H1 (cell line): ENCODE data around the gene ZP2. TPM values are rescaled to one million over a fixed set of nuclear protein-coding genes. Genes with fewer than 3 reads are reported as not detected.

Experiments used
- CTCF ChIA-PET: fragments of 300-600 bp; sonication (Branson Sonifier 250); formaldehyde crosslinking; loops from one replicate; lab custom pipeline; 2021; ENCODE audit not compliant: partially characterized antibody; lab: Charles Lee
- POLR2A ChIA-PET: fragments of 300-600 bp; sonication (Branson Sonifier 250); formaldehyde crosslinking; loops from one replicate; lab custom pipeline; 2021; ENCODE audit warnings: inconsistent platforms; ENCODE audit not compliant: partially characterized antibody; lab: Charles Lee
- DNase-seq, 2 experiments: peaks; one replicate each; pipeline versions ENCODE4 v3.0.0 to v3.0.0-alpha.2; 2010 to 2022; ENCODE audit warnings: low spot score in 2 of 2, low read depth in 1 of 2, mixed read lengths in 1 of 2
- FAIRE-seq: peaks from 2 replicates; lab custom pipeline; 2011; peaks lifted over from hg19 to GRCh38; lab: Jason Lieb, UNC
- H2AFZ ChIP-seq: 2 replicates; pipeline ENCODE4 v1.8.1; 2012; ENCODE audit warnings: low read length, inconsistent platforms
- H2AK5ac ChIP-seq: 2 replicates; pipeline ENCODE4 v1.6.1; 2013; ENCODE audit warnings: low read depth, low read length
- H2BK120ac ChIP-seq: replicated peaks from 2 replicates; pipeline ENCODE3; 2013; ENCODE audit warnings: low read depth, low read length, inconsistent platforms
- H2BK12ac ChIP-seq: 2 replicates; pipeline ENCODE4 v1.6.1; 2013; ENCODE audit warnings: low read depth, low read length
- H2BK15ac ChIP-seq: 2 replicates; pipeline ENCODE4 v1.6.1; 2013; ENCODE audit warnings: low read length
- H2BK20ac ChIP-seq: 2 replicates; pipeline ENCODE4 v1.6.1; 2013; ENCODE audit warnings: low read length
- H2BK5ac ChIP-seq: 2 replicates; pipeline ENCODE4 v1.6.1; 2013; ENCODE audit warnings: low read depth, low read length
- H3K14ac ChIP-seq: 2 replicates; pipeline ENCODE4 v1.6.1; 2013; ENCODE audit warnings: inconsistent platforms; ENCODE audit not compliant: insufficient read length
- H3K18ac ChIP-seq: 2 replicates; pipeline ENCODE4 v1.6.1; 2013; ENCODE audit warnings: low read length; ENCODE audit errors: extremely low read depth
- H3K23ac ChIP-seq: 2 replicates; pipeline ENCODE4 v1.6.1; 2013; ENCODE audit warnings: inconsistent platforms; ENCODE audit not compliant: insufficient read length
- H3K23me2 ChIP-seq: 2 replicates; pipeline ENCODE4 v1.6.1; 2013; ENCODE audit warnings: low read depth, low read length
- H3K27ac ChIP-seq: 2 replicates; pipeline ENCODE4 v1.6.1; 2011; ENCODE audit warnings: low read depth, low read length, inconsistent platforms
- H3K27me3 ChIP-seq, 4 experiments: replicated peaks in 1 of 4; 1 replicate in 1 of 4; 2 replicates in 3 of 4; pipeline versions ENCODE4 v1.6.1 to v1.8.1; 2011 to 2013; ENCODE audit warnings: low read length in 3 of 4, mild to moderate bottlenecking in 3 of 4, inconsistent platforms in 2 of 4, mixed read lengths in 2 of 4, moderate library complexity in 1 of 4; ENCODE audit not compliant: control insufficient read depth in 3 of 4, insufficient read depth in 3 of 4; ENCODE audit errors: extremely low read depth in 1 of 4
- H3K36me3 ChIP-seq, 4 experiments: 2 replicates each; pipeline versions ENCODE4 v1.6.1 to v1.8.1; 2011 to 2013; ENCODE audit warnings: mild to moderate bottlenecking in 4 of 4, low read length in 3 of 4, moderate library complexity in 2 of 4, control low read depth in 1 of 4, inconsistent platforms in 1 of 4; ENCODE audit not compliant: insufficient read depth in 4 of 4, control insufficient read depth in 2 of 4
- H3K4ac ChIP-seq: replicated peaks from 2 replicates; pipeline ENCODE3; 2013; ENCODE audit warnings: low read length, low read depth, mixed read lengths, inconsistent platforms; ENCODE audit not compliant: insufficient read length
- H3K4me1 ChIP-seq, 4 experiments: replicated peaks in 1 of 4; 1 replicate in 1 of 4; 2 replicates in 3 of 4; pipeline versions ENCODE4 v1.6.1 to v1.8.1; 2011 to 2013; ENCODE audit warnings: low read length in 3 of 4, inconsistent platforms in 2 of 4, mixed read lengths in 1 of 4; ENCODE audit not compliant: insufficient read depth in 4 of 4, control insufficient read depth in 3 of 4
- H3K4me2 ChIP-seq, 2 experiments: 2 replicates each; pipeline versions ENCODE4 v1.6.1 to v1.8.1; 2011 to 2013; ENCODE audit warnings: low read depth in 2 of 2, low read length in 2 of 2, control low read depth in 1 of 2, inconsistent platforms in 1 of 2, mild to moderate bottlenecking in 1 of 2; ENCODE audit not compliant: insufficient read depth in 1 of 2
- H3K4me3 ChIP-seq, 4 experiments: fragments of 200-600, 300-600 bp in 1 of 4; sonication (generic), shearing (Covaris generic), sonication (Bioruptor Twin) in 1 of 4; 2 replicates each; pipeline versions ENCODE4 v1.5.1 to v1.8.1; 2011 to 2016; ENCODE audit warnings: low read length in 4 of 4, low read depth in 3 of 4, control low read depth in 2 of 4, inconsistent platforms in 2 of 4, mild to moderate bottlenecking in 2 of 4, mixed read lengths in 1 of 4, moderate library complexity in 1 of 4; ENCODE audit not compliant: insufficient read depth in 2 of 4; ENCODE audit errors: extremely low read depth in 1 of 4
- H3K56ac ChIP-seq: replicated peaks from 2 replicates; pipeline ENCODE3; 2013; ENCODE audit warnings: low read depth, mild to moderate bottlenecking, mixed read lengths, low read length, inconsistent platforms; ENCODE audit not compliant: insufficient read length
- H3K79me1 ChIP-seq: 2 replicates; pipeline ENCODE4 v1.6.1; 2013; ENCODE audit warnings: low read depth, low read length, control low read depth
- H3K79me2 ChIP-seq, 2 experiments: 2 replicates each; pipeline versions ENCODE4 v1.6.1 to v1.8.1; 2012 to 2013; ENCODE audit warnings: low read length in 2 of 2, mild to moderate bottlenecking in 2 of 2, inconsistent platforms in 1 of 2; ENCODE audit not compliant: insufficient read depth in 2 of 2, control insufficient read depth in 1 of 2
- H3K9ac ChIP-seq, 4 experiments: replicated peaks in 1 of 4; 1 replicate in 1 of 4; 2 replicates in 3 of 4; pipeline versions ENCODE4 v1.6.1 to v1.8.1; 2011 to 2013; ENCODE audit warnings: low read depth in 3 of 4, low read length in 3 of 4, control low read depth in 2 of 4, mild to moderate bottlenecking in 2 of 4, moderate library complexity in 2 of 4, inconsistent platforms in 1 of 4; ENCODE audit errors: extremely low read depth in 1 of 4
- H3K9me3 ChIP-seq, 2 experiments: 2 replicates each; pipeline versions ENCODE4 v1.6.1 to v1.8.1; 2012 to 2013; ENCODE audit warnings: mild to moderate bottlenecking in 2 of 2, moderate library complexity in 2 of 2, control low read depth in 1 of 2, inconsistent platforms in 1 of 2, low read depth in 1 of 2, low read length in 1 of 2, mixed read lengths in 1 of 2; ENCODE audit not compliant: insufficient read depth in 2 of 2
- H4K20me1 ChIP-seq, 2 experiments: replicated peaks in 1 of 2; 2 replicates each; pipeline versions ENCODE3 to v1.8.1; 2011 to 2013; ENCODE audit warnings: inconsistent platforms in 2 of 2, low read length in 2 of 2, mild to moderate bottlenecking in 1 of 2; ENCODE audit not compliant: insufficient read depth in 2 of 2, control insufficient read depth in 1 of 2
- H4K5ac ChIP-seq: 2 replicates; pipeline ENCODE4 v1.6.1; 2013; ENCODE audit warnings: low read length, low read depth, mixed read lengths, inconsistent platforms; ENCODE audit not compliant: insufficient read length
- H4K8ac ChIP-seq: 2 replicates; pipeline ENCODE4 v1.8.0; 2013; ENCODE audit warnings: mild to moderate bottlenecking, moderate library complexity, low read length, inconsistent platforms; ENCODE audit not compliant: insufficient read depth; ENCODE audit errors: extremely low read depth
- H4K91ac ChIP-seq: replicated peaks from 2 replicates; pipeline ENCODE3; 2013; ENCODE audit warnings: low read length, mixed read lengths, inconsistent platforms; ENCODE audit not compliant: insufficient read length
- ASH2L ChIP-seq: fragments of 200-600, 300-600 bp; sonication (generic); IDR thresholded peaks from one replicate; pipeline ENCODE4 v1.7.1; 2017; ENCODE audit warnings: low read length
- SP1 ChIP-seq: IDR thresholded peaks from 2 replicates; pipeline ENCODE4 v1.6.1; 2011; ENCODE audit warnings: low read depth, low read length
- WGBS, 2 experiments: shearing (Covaris generic) in 1 of 2; methylation state at CpG; one replicate each; pipeline versions ENCODE4 v1.1.6 to v1.1.7; 2013 to 2015; ENCODE audit warnings: low lambda C conversion rate in 2 of 2, mixed read lengths in 2 of 2, inconsistent platforms in 1 of 2, low coverage in 1 of 2, missing lambda C conversion rate in 1 of 2; ENCODE audit not compliant: insufficient replicate concordance in 2 of 2, insufficient coverage in 1 of 2, insufficient read length in 1 of 2; ENCODE audit errors: extremely low coverage in 1 of 2, missing lambda C conversion rate in 1 of 2; 5-methylcytosine and 5-hydroxymethylcytosine counted together
- polyA plus RNA-seq, 7 experiments: library from polyadenylated mRNA; depleted of rRNA in 3 of 7; stranded (reverse) in 5 of 7; unstranded in 2 of 7; fragments of >200 nt in 5 of 7; fragments of 200-250 nt in 2 of 7; gene quantifications; 1 replicate in 5 of 7; 2 replicates in 1 of 7; 4 replicates in 1 of 7; pipeline versions ENCODE4 v1.2.1 to v1.2.3, GENCODE V29; 2011 to 2013; ENCODE audit warnings: missing spikeins in 2 of 7, mixed read lengths in 2 of 7
- total RNA-seq: library from RNA; stranded (reverse); fragmentation: NEBNext Ultra II Directional; extraction: Animal tissue kit (Norgen Biotek cat#: 25700); gene quantifications from 2 replicates; pipeline ENCODE4 v1.2.1, GENCODE V29; 2021

The ZP2 gene
- total and polyA plus RNA-seq, 2 of the 8 experiments (the other 6 are each of a cell fraction or from before 2014, with no cell fraction given), result not detected

DNA sequence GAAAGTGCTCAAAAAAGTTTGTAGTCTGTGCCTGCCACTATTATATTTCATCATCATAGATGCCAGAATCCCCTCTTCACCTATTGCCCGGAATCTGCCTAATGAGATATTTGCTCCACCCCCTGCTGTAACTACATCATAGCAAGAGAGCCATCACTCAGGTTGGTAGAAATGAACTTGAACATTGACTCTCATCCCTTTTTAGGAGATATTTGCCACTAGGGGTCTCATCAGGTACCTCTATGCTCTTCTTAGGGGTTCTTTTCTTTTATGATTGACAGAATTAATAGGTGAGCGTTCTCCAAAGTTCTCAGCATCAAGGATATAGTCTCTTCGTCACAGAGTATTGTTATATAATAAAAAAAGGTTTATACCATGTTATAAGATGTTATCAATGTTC lies 42.1 kb upstream of the ZP2 start:
- no peak overlapping the region for H2BK12ac ChIP-seq
- no peak overlapping the region for H2AFZ ChIP-seq
- WGBS, 2 experiments, result 88% methylated on average over 3 of the region's 3 CpGs; no CpG with 5 or more reads in 1 of the 2 experiments
- H3K14ac ChIP-seq, result no peak overlapping the region
- H3K27ac ChIP-seq, result no peak overlapping the region
- DNase-seq (no peak), FAIRE-seq (no peak)
- no peaks in the 10 kb centered on the region for H3K79me2 ChIP-seq
- no peak overlapping the region for H3K23ac ChIP-seq
- no peak overlapping the region for H2BK120ac ChIP-seq
- no peaks in the 10 kb centered on the region for H3K9me3 ChIP-seq
- no peak overlapping the region for H3K9ac ChIP-seq
- no peak overlapping the region for H3K18ac ChIP-seq
- no peak overlapping the region for H2AK5ac ChIP-seq
- POLR2A ChIA-PET, result interaction anchor here (1.1 kb wide), 1 partner anchor 46 kb away, joined by 3 read pairs; no protein-coding TSS in a partner anchor
- no peaks in the 10 kb centered on the region for H3K27me3 ChIP-seq
- no peak overlapping the region for H4K8ac ChIP-seq
- H4K91ac ChIP-seq, result no peak overlapping the region
- H2BK20ac ChIP-seq, result no peak overlapping the region
- no peak overlapping the region for H3K4me2 ChIP-seq
- no peaks in the 10 kb centered on the region for H3K23me2 ChIP-seq
- H4K20me1 ChIP-seq, result no peaks in the 10 kb centered on the region
- H3K4me3 ChIP-seq, result no peak overlapping the region
- H4K5ac ChIP-seq, result no peak overlapping the region
- CTCF ChIA-PET, result interaction anchor here (1.0 to 1.6 kb wide), 5 partner anchors 11 to 39 kb away, joined by 3 to 5 read pairs (median 4); no protein-coding TSS in a partner anchor
- H2BK15ac ChIP-seq, result no peak overlapping the region
- no peak overlapping the region for H3K56ac ChIP-seq
- H3K4ac ChIP-seq, result no peak overlapping the region
- no peaks in the 10 kb centered on the region for H3K36me3 ChIP-seq
- no peak overlapping the region for H2BK5ac ChIP-seq
- no peaks in the 10 kb centered on the region for H3K4me1 ChIP-seq
- H3K79me1 ChIP-seq, result no peaks in the 10 kb centered on the region
- TF ChIP-seq SP1 (no peak), ASH2L (no peak)
